Testis (tissue), 2 donors: Measurements from ENCODE around the gene MUC3A.

Source experiments
- CTCF ChIP-seq, 3 experiments: fragments of 450-650 bp in 2 of 3; fragments of 200-600 bp in 1 of 3; sonication (generic) in 1 of 3; IDR thresholded peaks; one replicate each; pipeline ENCODE4 v1.5.1; 2016 to 2019; ENCODE audit warnings: antibody characterized with exemption in 3 of 3, mild to moderate bottlenecking in 2 of 3, moderate library complexity in 1 of 3
- POLR2A ChIP-seq: fragments of 450-650 bp; IDR thresholded peaks from one replicate; pipeline ENCODE4 v1.6.1; 2017; ENCODE audit warnings: antibody characterized with exemption, mild to moderate bottlenecking, moderate library complexity

- TF ChIP-seq CTCF (IDR thresholded peaks at IDR 0.05): no peak
- no peak for TF ChIP-seq POLR2A
These were observed 14.1 kb downstream of the MUC3A start for GRCh38 chr7:100963386-100963785.
